Activated naive CD8-positive, alpha-beta T cell treated with anti-CD3 and anti-CD28 coated beads, Interleukin-2, amount 50 U/mL, for 16 hours (primary cell): Measurements from ENCODE around the gene PDE1C.

ENCODE experiments used
- DNase-seq: peaks from one replicate; pipeline ENCODE4 v3.0.0-alpha.2; 2020; ENCODE audit warnings: low read depth, low spot score

Gene PDE1C

GRCh38 chr7:31940167-31940566 lies 130.0 kb downstream of the PDE1C start:
- DNase-seq = no peak

- no peak for DNase-seq
These were observed 131.1 kb downstream of the PDE1C start for GRCh38 chr7:31939076-31939475.

- DNase-seq = no peak
These were observed 131.6 kb downstream of the PDE1C start for GRCh38 chr7:31938650-31939049.

GRCh38 chr7:31937982-31938381 lies 132.2 kb downstream of the PDE1C start:
- no peak for DNase-seq

- DNase-seq = no peak
These were observed 134.8 kb downstream of the PDE1C start for GRCh38 chr7:31935124-31936054.

GRCh38 chr7:31934551-31934950 lies 135.7 kb downstream of the PDE1C start:
- no peak for DNase-seq

- DNase-seq = no peak
These were observed 136.7 kb downstream of the PDE1C start for GRCh38 chr7:31933481-31933880.

- no peak for DNase-seq
These were observed 143.1 kb downstream of the PDE1C start for GRCh38 chr7:31926991-31927584.

GRCh38 chr7:31925753-31926454 lies 144.3 kb downstream of the PDE1C start:
- no peak for DNase-seq

GRCh38 chr7:31924251-31924650 lies 146.0 kb downstream of the PDE1C start:
- no peak for DNase-seq

- DNase-seq = no peak
These were observed 147.4 kb downstream of the PDE1C start for GRCh38 chr7:31922848-31923247.

GRCh38 chr7:31921047-31921446 lies 149.2 kb downstream of the PDE1C start:
- DNase-seq = no peak

GRCh38 chr7:31919678-31920369 lies 150.4 kb downstream of the PDE1C start:
- no peak for DNase-seq

- DNase-seq = no peak
These were observed 151.4 kb downstream of the PDE1C start for GRCh38 chr7:31918706-31919393.

GRCh38 chr7:31917256-31917655 lies 153.0 kb downstream of the PDE1C start:
- DNase-seq = no peak

GRCh38 chr7:31910191-31910590 lies 160.0 kb downstream of the PDE1C start:
- DNase-seq = no peak

GRCh38 chr7:31906479-31907171 lies 163.6 kb downstream of the PDE1C start:
- no peak for DNase-seq

- no peak for DNase-seq
These were observed 166.2 kb downstream of the PDE1C start for GRCh38 chr7:31903962-31904361.

- DNase-seq = no peak
These were observed 170.8 kb downstream of the PDE1C start for GRCh38 chr7:31899356-31899927.

GRCh38 chr7:31896925-31897324 lies 173.3 kb downstream of the PDE1C start:
- DNase-seq = no peak
